IMR-90 (cell line): ENCODE results near the gene LCN12. TPM values are rescaled to one million over a fixed set of nuclear protein-coding genes. Genes with fewer than 3 reads are reported as not detected.

Experiments
- ATAC-seq: fragments of 200-7000 bp; cut with Tn5 transposase; 2 replicates; pipeline ENCODE4 v1.9.1; 2020; ENCODE audit warnings: low read depth, mild to moderate bottlenecking, moderate library complexity
- BruUV-seq: library from RNA; stranded (reverse); fragments of 400-500 nt; replicated peaks from 2 replicates; lab custom pipeline; 2021; lab: Mats Ljungman, UMichigan
- CTCF ChIA-PET: fragments of 300-600 bp; formaldehyde crosslinking; extraction: SDS; loops from one replicate; lab custom pipeline; 2021; ENCODE audit warnings: antibody characterized with exemption; lab: Yijun Ruan, JAX
- POLR2A ChIA-PET: fragments of 300-600 bp; sonication (Branson Sonifier 250); formaldehyde crosslinking; loops from one replicate; lab custom pipeline; 2022; ENCODE audit warnings: antibody characterized with exemption; ENCODE audit not compliant: unreplicated experiment; lab: Charles Lee
- DNase-seq: peaks from one replicate; pipeline ENCODE4 v3.0.0; 2013
- H2AFZ ChIP-seq: replicated peaks from 2 replicates; pipeline ENCODE3; 2013; ENCODE audit warnings: low read length, mild to moderate bottlenecking; ENCODE audit not compliant: poor library complexity
- H2AK5ac ChIP-seq: 2 replicates; pipeline ENCODE4 v1.6.1; 2013; ENCODE audit warnings: low read depth, low read length, inconsistent platforms
- H2AK9ac ChIP-seq: replicated peaks from 2 replicates; pipeline ENCODE3; 2013; ENCODE audit warnings: mild to moderate bottlenecking, low read depth, low read length, moderate library complexity; ENCODE audit not compliant: poor library complexity
- H2BK120ac ChIP-seq: 2 replicates; pipeline ENCODE4 v1.6.1; 2013; ENCODE audit warnings: low read depth, low read length, inconsistent platforms
- H2BK15ac ChIP-seq: 3 replicates; pipeline ENCODE4 v1.6.1; 2013; ENCODE audit warnings: low read depth, low read length, inconsistent platforms
- H2BK20ac ChIP-seq: 2 replicates; pipeline ENCODE4 v1.6.1; 2013; ENCODE audit warnings: low read depth, mild to moderate bottlenecking, inconsistent platforms, low read length, moderate library complexity
- H2BK5ac ChIP-seq: 2 replicates; pipeline ENCODE4 v1.6.1; 2013; ENCODE audit warnings: mild to moderate bottlenecking, low read depth, low read length, inconsistent platforms; ENCODE audit not compliant: poor library complexity, severe bottlenecking
- H3K14ac ChIP-seq: replicated peaks from 2 replicates; pipeline ENCODE4 v1.6.1; 2013; ENCODE audit warnings: low read depth, low read length, inconsistent platforms
- H3K18ac ChIP-seq: 2 replicates; pipeline ENCODE4 v1.6.1; 2013; ENCODE audit warnings: low read depth, low read length, control low read depth
- H3K23ac ChIP-seq: 2 replicates; pipeline ENCODE4 v1.6.1; 2013; ENCODE audit warnings: low read depth, low read length, inconsistent platforms
- H3K27ac ChIP-seq: 2 replicates; pipeline ENCODE4 v1.5.1; 2013; ENCODE audit warnings: mild to moderate bottlenecking, control low read depth, low read length; ENCODE audit not compliant: insufficient read depth
- H3K27me3 ChIP-seq: 2 replicates; pipeline ENCODE4 v1.6.1; 2013; ENCODE audit warnings: low read length; ENCODE audit not compliant: control insufficient read depth, insufficient read depth
- H3K36me3 ChIP-seq: 2 replicates; pipeline ENCODE4 v1.6.1; 2013; ENCODE audit warnings: low read length, mixed read lengths; ENCODE audit not compliant: control insufficient read depth, insufficient read depth
- H3K4ac ChIP-seq: 2 replicates; pipeline ENCODE4 v1.6.1; 2013; ENCODE audit warnings: low read depth, low read length, inconsistent platforms
- H3K4me1 ChIP-seq: 2 replicates; pipeline ENCODE4 v1.6.1; 2013; ENCODE audit warnings: low read length, mixed read lengths; ENCODE audit not compliant: control insufficient read depth, insufficient read depth
- H3K4me2 ChIP-seq: 2 replicates; pipeline ENCODE4 v1.6.1; 2013; ENCODE audit warnings: low read depth, mild to moderate bottlenecking, control low read depth, low read length, moderate library complexity
- H3K4me3 ChIP-seq: 2 replicates; pipeline ENCODE4 v1.5.1; 2013; ENCODE audit warnings: low read depth, mild to moderate bottlenecking, control low read depth, low read length, moderate library complexity; ENCODE audit not compliant: insufficient read depth
- H3K56ac ChIP-seq: 2 replicates; pipeline ENCODE4 v1.6.1; 2013; ENCODE audit warnings: low read length, inconsistent platforms; ENCODE audit not compliant: insufficient read depth; ENCODE audit errors: extremely low read depth
- H3K79me1 ChIP-seq, 2 experiments: 2 replicates each; pipeline ENCODE4 v1.6.1; 2013; ENCODE audit warnings: low read length in 2 of 2, inconsistent platforms in 1 of 2, low read depth in 1 of 2
- H3K9ac ChIP-seq: 2 replicates; pipeline ENCODE4 v1.6.1; 2013; ENCODE audit warnings: low read depth, low read length, control low read depth
- H3K9me1 ChIP-seq: 2 replicates; pipeline ENCODE4 v1.6.1; 2013; ENCODE audit warnings: low read length, inconsistent platforms; ENCODE audit not compliant: insufficient read depth
- H3K9me3 ChIP-seq: 2 replicates; pipeline ENCODE4 v1.6.1; 2013; ENCODE audit warnings: low read length; ENCODE audit not compliant: control insufficient read depth, insufficient read depth
- H4K20me1 ChIP-seq: 2 replicates; pipeline ENCODE4 v1.6.1; 2013; ENCODE audit warnings: low read length, inconsistent platforms; ENCODE audit not compliant: insufficient read depth
- H4K5ac ChIP-seq: 2 replicates; pipeline ENCODE4 v1.6.1; 2013; ENCODE audit warnings: mild to moderate bottlenecking, low read depth, low read length, control low read depth
- H4K8ac ChIP-seq, 2 experiments: 2 replicates each; pipeline ENCODE4 v1.6.1; 2013; ENCODE audit warnings: low read depth in 2 of 2, low read length in 2 of 2, control low read depth in 1 of 2, inconsistent platforms in 1 of 2
- H4K91ac ChIP-seq: 2 replicates; pipeline ENCODE4 v1.6.1; 2013; ENCODE audit warnings: low read depth, low read length, inconsistent platforms; ENCODE audit not compliant: insufficient read depth
- CTCF ChIP-seq: conservative IDR thresholded peaks from 2 replicates; pipeline ENCODE4 v1.5.1; 2012; ENCODE audit warnings: mild to moderate bottlenecking, low read depth, low read length, improper control_type of control experiment
- RAD21 ChIP-seq: IDR thresholded peaks from 2 replicates; pipeline ENCODE4 v1.6.1; 2012; ENCODE audit warnings: low read length, improper control_type of control experiment
- WGBS, 2 experiments: methylation state at CpG; one replicate each; pipeline versions ENCODE4 v1.1.5 to v1.1.7; 2013; ENCODE audit warnings: missing lambda C conversion rate in 2 of 2; ENCODE audit not compliant: insufficient read length in 1 of 2; ENCODE audit errors: extremely low coverage in 2 of 2; 5-methylcytosine and 5-hydroxymethylcytosine counted together
- dilution Hi-C: fragments of 300-500 bp; cut with HindIII; formaldehyde crosslinking; loops from one replicate; pipeline ENCODE4 v1.14.3; 2018; ENCODE audit warnings: low sequenced_read_pairs; ENCODE audit not compliant: unreplicated experiment
- in situ Hi-C: fragments of 300-500 bp; cut with MboI; formaldehyde crosslinking; loops from 3 replicates; pipeline ENCODE4 v1.14.3; 2019; ENCODE audit warnings: low sequenced_read_pairs, inconsistent platforms, mixed read lengths
- intact Hi-C: fragments of 100-400 bp; cut with micrococcal nuclease; formaldehyde crosslinking; loops from 2 replicates; pipeline ENCODE4 v1.10.0; 2022
- polyA plus RNA-seq, 3 experiments: library from polyadenylated mRNA; depleted of rRNA; stranded (reverse); fragments of >200 nt; gene quantifications; 2 replicates each; pipeline ENCODE4 v1.2.3, GENCODE V29; 2012; ENCODE audit warnings: low replicate concordance in 1 of 3
- total RNA-seq: library from RNA; depleted of rRNA; stranded (reverse); fragments of >200 nt; gene quantifications from 2 replicates; pipeline ENCODE4 v1.2.3, GENCODE V29; 2012

Gene LCN12
- total and polyA plus RNA-seq, 2 of the 4 experiments (the other 2 are of a cell fraction) = 0.12 TPM; not detected in 1

DNA sequence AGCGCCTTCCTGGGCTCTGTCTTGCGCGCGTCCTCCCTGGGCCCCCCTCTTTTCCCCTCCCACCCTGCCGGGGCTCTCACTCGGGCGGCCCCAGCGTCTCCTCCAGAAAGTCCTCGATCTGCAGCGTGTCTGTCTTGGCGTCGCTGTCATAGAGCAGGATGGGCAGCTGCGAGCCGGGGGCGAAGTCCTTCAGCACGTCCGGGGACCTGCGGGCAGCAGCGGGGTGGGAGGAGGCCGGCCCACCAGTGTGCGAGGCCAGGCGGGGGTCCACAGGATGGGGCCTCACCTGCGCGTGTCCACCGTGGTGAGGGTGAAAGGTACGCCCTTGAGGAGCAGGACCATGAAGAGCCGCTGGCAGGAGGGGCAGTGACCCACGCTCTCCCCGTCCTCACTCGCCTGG is 43.3 kb downstream of the LCN12 start:
- Histone ChIP-seq H2AFZ (no peak overlapping the region), H4K8ac (no peak overlapping the region), H2BK120ac (no peak overlapping the region), H3K23ac (no peak overlapping the region; the same call in 1 of the 2 replicates), H2BK20ac (no peak overlapping the region), H3K14ac (no peak overlapping the region), H3K27ac (no peak overlapping the region), H3K18ac (no peak overlapping the region), H3K4me2 (no peak overlapping the region), H3K4me3 (no peak overlapping the region), H3K79me1 (peaks cover 6 to 16% of the 10 kb centered on the region in 2 experiments; a peak in 3 of 4 replicates), H3K56ac (no peak overlapping the region), H2AK9ac (peak overlapping the region; percentile 28), H3K4me1 (peaks cover 23% of the 10 kb centered on the region), H4K20me1 (no peaks in the 10 kb centered on the region; the same call in 1 of the 2 replicates), H2AK5ac (no peak overlapping the region; the same call in 1 of the 2 replicates), H3K4ac (no peak overlapping the region), H3K36me3 (peaks cover 5% of the 10 kb centered on the region; the same call in 1 of the 2 replicates), H4K91ac (no peak overlapping the region), H3K9me3 (peaks cover 4% of the 10 kb centered on the region), H3K9me1 (peaks cover 8% of the 10 kb centered on the region), H2BK5ac (no peak overlapping the region), H4K5ac (no peak overlapping the region), H2BK15ac (no peak overlapping the region), H3K27me3 (no peaks in the 10 kb centered on the region; the same call in 1 of the 2 replicates), H3K9ac (no peak overlapping the region)
- no TSS peak for BruUV-seq
- intact Hi-C loops (no loop called here), dilution Hi-C loops (no loop called here), in situ Hi-C loops (no loop called here)
- TF ChIP-seq RAD21 (no peak), CTCF (no peak)
- POLR2A ChIA-PET = no interaction called here
- WGBS, 2 experiments = 46% methylated on average over 20 of the region's 30 CpGs; no CpG with 5 or more reads in 1 of the 2 experiments
- CTCF ChIA-PET = interaction anchor here (0.7 kb wide), 1 partner anchor 34 kb away, joined by 3 read pairs; no protein-coding TSS in a partner anchor
- DNase-seq (no peak), ATAC-seq (no peak)
